ENCODE measurements around the gene POLR2E. TPM values are rescaled to one million over a fixed set of nuclear protein-coding genes. Genes with fewer than 3 reads are reported as not detected.

POLR2E gene
- total RNA-seq, 2 donors from 2014 or later, result 152 to 169 TPM

- intact Hi-C loops (cut with DNase I), result no loop called here
- H3K9me3 ChIP-seq, result no peaks in the 10 kb centered on the region
- no peaks in the 10 kb centered on the region for H3K27me3 ChIP-seq (replicated peaks; ENCODE audit: insufficient read depth)
- DNase-seq (ENCODE audit: low spot score), result no peak
- no peak overlapping the region for H3K4me3 ChIP-seq
- no peak for TF ChIP-seq POLR2AphosphoS5 (IDR thresholded peaks at IDR 0.05)
- no peak for TF ChIP-seq POLR2A (IDR thresholded peaks at IDR 0.05)
- TF ChIP-seq CTCF (IDR thresholded peaks at IDR 0.05), result no peak
- no peaks in the 10 kb centered on the region for H3K4me1 ChIP-seq (replicated peaks)
- WGBS, result 91% methylated on average over 15 of the region's 15 CpGs
- H3K27ac ChIP-seq, result no peak overlapping the region
- H3K36me3 ChIP-seq, result no peaks in the 10 kb centered on the region
Measured at GRCh38 chr19:1139126-1139525, 44.0 kb upstream of the POLR2E start.

GRCh38 chr19:1138121-1138520 is 42.9 kb upstream of the POLR2E start:
- intact Hi-C loops (cut with DNase I), result no loop called here
- no peak for DNase-seq (ENCODE audit: low spot score)
- no peaks in the 10 kb centered on the region for H3K36me3 ChIP-seq
- no peaks in the 10 kb centered on the region for H3K9me3 ChIP-seq
- TF ChIP-seq POLR2AphosphoS5 (IDR thresholded peaks at IDR 0.05), result no peak
- no peak for TF ChIP-seq CTCF (IDR thresholded peaks at IDR 0.05)
- no peak for TF ChIP-seq POLR2A (IDR thresholded peaks at IDR 0.05)
- peaks cover 2% of the 10 kb centered on the region for H3K4me1 ChIP-seq (replicated peaks)
- no peak overlapping the region for H3K27ac ChIP-seq
- 74% methylated on average over 9 of the region's 11 CpGs for WGBS
- no peak overlapping the region for H3K4me3 ChIP-seq
- no peaks in the 10 kb centered on the region for H3K27me3 ChIP-seq (replicated peaks; ENCODE audit: insufficient read depth)

GRCh38 chr19:1136621-1137317 is 41.6 kb upstream of the POLR2E start:
- 67% methylated on average over 19 of the region's 25 CpGs for WGBS
- peak overlapping the region in 1 of 2 donors; percentile 12 for H3K27ac ChIP-seq
- no peak for DNase-seq (ENCODE audit: low spot score)
- H3K27me3 ChIP-seq (replicated peaks; ENCODE audit: insufficient read depth), result no peaks in the 10 kb centered on the region
- no peaks in the 10 kb centered on the region for H3K36me3 ChIP-seq
- no peak for TF ChIP-seq POLR2A (IDR thresholded peaks at IDR 0.05)
- TF ChIP-seq POLR2AphosphoS5 (IDR thresholded peaks at IDR 0.05), result no peak
- no peak for TF ChIP-seq CTCF (IDR thresholded peaks at IDR 0.05)
- no peak overlapping the region for H3K4me3 ChIP-seq
- intact Hi-C loops (cut with DNase I), result no loop called here
- H3K4me1 ChIP-seq (replicated peaks), result peaks cover 11% of the 10 kb centered on the region
- H3K9me3 ChIP-seq, result no peaks in the 10 kb centered on the region

- DNase-seq (ENCODE audit: low spot score), result no peak
- Histone ChIP-seq H3K4me3 (no peak overlapping the region), H3K4me1 (replicated peaks) (peaks cover 15% of the 10 kb centered on the region), H3K27ac (peak overlapping the region in 1 of 2 donors; percentile 12), H3K9me3 (no peaks in the 10 kb centered on the region), H3K36me3 (no peaks in the 10 kb centered on the region), H3K27me3 (replicated peaks; ENCODE audit: insufficient read depth) (no peaks in the 10 kb centered on the region)
- TF ChIP-seq POLR2A (IDR thresholded peaks at IDR 0.05), result peak; percentile 66
- no peak for TF ChIP-seq CTCF (IDR thresholded peaks at IDR 0.05)
- 51% methylated on average over 4 of the region's 12 CpGs for WGBS
- intact Hi-C loops (cut with DNase I), result no loop called here
Measured at GRCh38 chr19:1136201-1136600, 41.0 kb upstream of the POLR2E start.

- TF ChIP-seq CTCF (IDR thresholded peaks at IDR 0.05), result no peak
- no peak for TF ChIP-seq POLR2AphosphoS5 (IDR thresholded peaks at IDR 0.05)
- TF ChIP-seq POLR2A (IDR thresholded peaks at IDR 0.05), result no peak
- Histone ChIP-seq H3K36me3 (no peaks in the 10 kb centered on the region), H3K4me1 (replicated peaks) (peaks cover 23% of the 10 kb centered on the region), H3K27ac (peak overlapping the region in 1 of 2 donors; percentile 12), H3K9me3 (no peaks in the 10 kb centered on the region), H3K4me3 (no peak overlapping the region), H3K27me3 (replicated peaks; ENCODE audit: insufficient read depth) (no peaks in the 10 kb centered on the region)
- WGBS, result 86% methylated on average over 17 of the region's 17 CpGs
- no peak for DNase-seq (ENCODE audit: low spot score)
- intact Hi-C loops (cut with DNase I), result no loop called here
Measured at GRCh38 chr19:1135454-1135853, 40.3 kb upstream of the POLR2E start.

Data from prostate gland (tissue), 2 donors.